Mesendoderm (in vitro differentiated cells): Measurements from ENCODE around the gene ASCL2.
A peak's percentile ranks its signal among the peaks of the same experiment; 100 is the strongest.
"Not testable (repeated sequence)": the region's sequence is repeated elsewhere in the genome, so short reads cannot be mapped to it uniquely, and the experiment has no call there.

Source experiments
- DNase-seq: peaks from one replicate; pipeline ENCODE4 v3.0.0; 2013
- H2AK5ac ChIP-seq: 2 replicates; pipeline ENCODE4 v1.6.1; 2013; ENCODE audit warnings: low read length, inconsistent platforms
- H2BK120ac ChIP-seq: 2 replicates; pipeline ENCODE4 v1.6.1; 2013; ENCODE audit warnings: low read depth, mild to moderate bottlenecking, low read length, moderate library complexity, mixed read lengths
- H2BK15ac ChIP-seq: replicated peaks from 2 replicates; pipeline ENCODE4 v1.6.1; 2013; ENCODE audit warnings: low read depth, mild to moderate bottlenecking, moderate library complexity
- H2BK5ac ChIP-seq: 2 replicates; pipeline ENCODE4 v1.6.1; 2013; ENCODE audit warnings: low read length, inconsistent platforms
- H3K18ac ChIP-seq: 2 replicates; pipeline ENCODE4 v1.6.1; 2013; ENCODE audit warnings: mild to moderate bottlenecking, low read length, mixed read lengths
- H3K23ac ChIP-seq: one replicate; pipeline ENCODE4 v1.6.1; 2013; ENCODE audit warnings: low read length
- H3K27ac ChIP-seq: 2 replicates; pipeline ENCODE4 v1.5.1; 2013; ENCODE audit warnings: low read depth, mild to moderate bottlenecking, inconsistent platforms, low read length, moderate library complexity
- H3K27me3 ChIP-seq: 2 replicates; pipeline ENCODE4 v1.6.1; 2013; ENCODE audit warnings: low read length, control low read depth, mild to moderate bottlenecking, inconsistent platforms; ENCODE audit not compliant: insufficient read depth, poor library complexity
- H3K36me3 ChIP-seq: 2 replicates; pipeline ENCODE4 v1.6.1; 2013; ENCODE audit warnings: low read length, inconsistent platforms; ENCODE audit not compliant: control insufficient read depth, insufficient read depth
- H3K4ac ChIP-seq: one replicate; pipeline ENCODE4 v1.6.1; 2013; ENCODE audit warnings: low read depth, mild to moderate bottlenecking, low read length, moderate library complexity
- H3K4me1 ChIP-seq: 2 replicates; pipeline ENCODE4 v1.6.1; 2013; ENCODE audit warnings: low read depth, low read length, inconsistent platforms; ENCODE audit not compliant: control insufficient read depth
- H3K4me2 ChIP-seq: 2 replicates; pipeline ENCODE4 v1.6.1; 2013; ENCODE audit warnings: low read length
- H3K4me3 ChIP-seq: 2 replicates; pipeline ENCODE4 v1.5.1; 2013; ENCODE audit warnings: mild to moderate bottlenecking, low read length
- H3K56ac ChIP-seq: one replicate; pipeline ENCODE4 v1.6.1; 2013; ENCODE audit warnings: low read length
- H3K79me1 ChIP-seq: 2 replicates; pipeline ENCODE4 v1.6.1; 2013; ENCODE audit warnings: low read length, inconsistent platforms
- H3K79me2 ChIP-seq: 2 replicates; pipeline ENCODE4 v1.6.1; 2013; ENCODE audit warnings: mild to moderate bottlenecking, low read length; ENCODE audit not compliant: control insufficient read depth, insufficient read depth
- H3K9ac ChIP-seq: 2 replicates; pipeline ENCODE4 v1.6.1; 2013; ENCODE audit warnings: low read length, inconsistent platforms
- H4K5ac ChIP-seq: one replicate; pipeline ENCODE4 v1.6.1; 2013; ENCODE audit warnings: low read length
- H4K8ac ChIP-seq: one replicate; pipeline ENCODE4 v1.6.1; 2013; ENCODE audit warnings: low read depth, mild to moderate bottlenecking, control low read depth, low read length, moderate library complexity
- WGBS: extraction: QIAGEN DNeasy Blood & Tissue Kit; methylation state at CpG from one replicate; pipeline ENCODE4 v1.1.7; 2013; ENCODE audit warnings: low lambda C conversion rate, missing lambda C conversion rate; ENCODE audit not compliant: insufficient coverage; ENCODE audit errors: extremely low coverage; 5-methylcytosine and 5-hydroxymethylcytosine counted together

ASCL2 gene

GRCh38 chr11:2236381-2237134, 33.8 kb downstream of the ASCL2 start:
- not testable (repeated sequence) for DNase-seq, H3K79me2 ChIP-seq

GRCh38 chr11:2235588-2236326, 34.6 kb downstream of the ASCL2 start:
- no peak overlapping the region for H4K5ac ChIP-seq
- no peak overlapping the region for H3K27ac ChIP-seq

More at GRCh38 chr11:2236381-2237134, 33.8 kb downstream of the ASCL2 start:
- not testable (repeated sequence) for H3K23ac ChIP-seq, H2BK15ac ChIP-seq, H3K79me1 ChIP-seq, H2BK120ac ChIP-seq, H4K8ac ChIP-seq, H3K4ac ChIP-seq, H3K4me1 ChIP-seq, H2AK5ac ChIP-seq, H3K4me2 ChIP-seq, H3K56ac ChIP-seq, H3K9ac ChIP-seq, H3K18ac ChIP-seq, H3K36me3 ChIP-seq, H3K27me3 ChIP-seq, H4K5ac ChIP-seq, H3K27ac ChIP-seq, H3K4me3 ChIP-seq, H2BK5ac ChIP-seq
- WGBS: no CpG with 5 or more reads among the region's 23 CpGs

GRCh38 chr11:2234963-2235362, 35.4 kb downstream of the ASCL2 start:
- H2BK5ac ChIP-seq: no peak overlapping the region
- H2BK15ac ChIP-seq: no peak overlapping the region
- no peak overlapping the region for H2BK120ac ChIP-seq
- no peaks in the 10 kb centered on the region for H3K36me3 ChIP-seq
- H4K5ac ChIP-seq: no peak overlapping the region
- no peaks in the 10 kb centered on the region for H3K4me1 ChIP-seq
- WGBS: no CpG with 5 or more reads among the region's 10 CpGs
- H3K79me2 ChIP-seq: no peaks in the 10 kb centered on the region
- no peak overlapping the region for H3K18ac ChIP-seq
- no peak overlapping the region for H3K56ac ChIP-seq
- H4K8ac ChIP-seq: no peak overlapping the region
- H3K9ac ChIP-seq: no peak overlapping the region
- peak; percentile 50 for DNase-seq
- no peak overlapping the region for H3K4ac ChIP-seq
- H3K79me1 ChIP-seq: no peaks in the 10 kb centered on the region
- no peak overlapping the region for H3K4me2 ChIP-seq
- H2AK5ac ChIP-seq: no peak overlapping the region
- H3K23ac ChIP-seq: no peak overlapping the region
- no peaks in the 10 kb centered on the region for H3K27me3 ChIP-seq
- no peak overlapping the region for H3K4me3 ChIP-seq
- no peak overlapping the region for H3K27ac ChIP-seq

More at GRCh38 chr11:2235588-2236326, 34.6 kb downstream of the ASCL2 start:
- Histone ChIP-seq H3K9ac (no peak overlapping the region), H2AK5ac (no peak overlapping the region), H3K4me3 (no peak overlapping the region), H4K8ac (no peak overlapping the region), H3K23ac (no peak overlapping the region), H3K27me3 (no peaks in the 10 kb centered on the region), H3K79me1 (no peaks in the 10 kb centered on the region), H3K18ac (no peak overlapping the region), H2BK5ac (no peak overlapping the region), H3K4me1 (no peaks in the 10 kb centered on the region), H3K4ac (no peak overlapping the region), H2BK15ac (no peak overlapping the region), H2BK120ac (no peak overlapping the region), H3K36me3 (no peaks in the 10 kb centered on the region), H3K79me2 (no peaks in the 10 kb centered on the region), H3K4me2 (no peak overlapping the region), H3K56ac (peak overlapping the region; percentile 2)
- WGBS: no CpG with 5 or more reads among the region's 14 CpGs
- no peak for DNase-seq

- no peak overlapping the region for H3K9ac ChIP-seq
- no peak overlapping the region for H2BK5ac ChIP-seq
- no peak overlapping the region for H2BK120ac ChIP-seq
- H3K27ac ChIP-seq: no peak overlapping the region
- no peak overlapping the region for H4K8ac ChIP-seq
- no peaks in the 10 kb centered on the region for H3K27me3 ChIP-seq
- H3K23ac ChIP-seq: no peak overlapping the region
- no CpG with 5 or more reads among the region's 10 CpGs for WGBS
- H3K79me2 ChIP-seq: no peaks in the 10 kb centered on the region
- H3K4ac ChIP-seq: no peak overlapping the region
- H3K18ac ChIP-seq: no peak overlapping the region
- H3K36me3 ChIP-seq: no peaks in the 10 kb centered on the region
- no peak overlapping the region for H3K4me2 ChIP-seq
- DNase-seq: no peak
- no peak overlapping the region for H2BK15ac ChIP-seq
- H3K56ac ChIP-seq: no peak overlapping the region
- H3K4me3 ChIP-seq: no peak overlapping the region
- no peak overlapping the region for H4K5ac ChIP-seq
- H3K79me1 ChIP-seq: no peaks in the 10 kb centered on the region
- no peak overlapping the region for H2AK5ac ChIP-seq
- no peaks in the 10 kb centered on the region for H3K4me1 ChIP-seq
These were observed 36.5 kb downstream of the ASCL2 start for GRCh38 chr11:2233693-2234455.

GRCh38 chr11:2229713-2230297, 40.6 kb downstream of the ASCL2 start:
- no peak for DNase-seq
- no CpG with 5 or more reads among the region's 2 CpGs for WGBS
- Histone ChIP-seq H3K27ac (no peak overlapping the region), H4K5ac (no peak overlapping the region), H3K9ac (no peak overlapping the region), H3K56ac (no peak overlapping the region), H3K79me2 (no peaks in the 10 kb centered on the region), H4K8ac (no peak overlapping the region), H2BK5ac (no peak overlapping the region), H2BK15ac (no peak overlapping the region), H3K4ac (no peak overlapping the region), H3K79me1 (no peaks in the 10 kb centered on the region), H2AK5ac (no peak overlapping the region), H3K18ac (no peak overlapping the region), H3K36me3 (no peaks in the 10 kb centered on the region), H2BK120ac (no peak overlapping the region), H3K27me3 (no peaks in the 10 kb centered on the region), H3K4me2 (no peak overlapping the region), H3K4me1 (no peaks in the 10 kb centered on the region), H3K4me3 (no peak overlapping the region), H3K23ac (no peak overlapping the region)
